ENCODE results near the gene TRABD2A.
"Not testable (repeated sequence)": the region's sequence is repeated elsewhere in the genome, so short reads cannot be mapped to it uniquely, and the experiment has no call there.

GRCh38 chr2:84773562-84773961, 107.3 kb downstream of the TRABD2A start:
- TF ChIP-seq CTCF, POLR2A (IDR thresholded peaks at IDR 0.05): not testable (repeated sequence)
